Daoy (cell line): ENCODE results near the gene IL20RB. TPM values are rescaled to one million over a fixed set of nuclear protein-coding genes. Genes with fewer than 3 reads are reported as not detected.
"Not testable (repeated sequence)": the region's sequence is repeated elsewhere in the genome, so short reads cannot be mapped to it uniquely, and the experiment has no call there.

ENCODE experiments used
- DNase-seq: peaks from one replicate; pipeline ENCODE4 v3.0.0-alpha.2; 2015; ENCODE audit warnings: low read depth
- total RNA-seq: library from RNA; depleted of rRNA; stranded (reverse); fragments of >200 nt; shearing (Covaris generic); gene quantifications from 2 replicates; pipeline ENCODE4 v1.2.3, GENCODE V29; 2014

The IL20RB gene
- total RNA-seq, 1 experiment from 2014 or later: 1.5 TPM

- not testable (repeated sequence) for DNase-seq
Measured at GRCh38 chr3:136987398-136987980, 29.7 kb downstream of the IL20RB start.

DNA sequence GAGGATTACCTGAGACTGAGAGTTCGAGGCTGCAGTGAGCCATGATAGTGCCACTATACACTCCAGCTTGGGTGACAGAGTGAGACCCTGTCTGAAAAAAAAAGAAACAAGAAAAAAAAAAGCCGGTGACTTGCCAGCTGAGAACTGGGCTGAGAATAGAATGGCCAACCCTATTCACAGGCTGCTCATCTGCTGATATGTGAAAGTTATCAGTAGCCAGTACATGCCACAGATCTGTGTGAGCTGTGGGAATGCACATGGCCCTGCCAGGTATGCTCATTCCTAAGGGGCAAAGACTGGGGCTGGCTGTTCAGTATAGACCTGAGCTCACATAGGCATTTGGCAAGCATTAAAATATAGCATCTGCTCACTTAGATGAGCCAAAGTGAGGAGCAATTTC, 30.9 kb downstream of the IL20RB start:
- no peak for DNase-seq

DNA sequence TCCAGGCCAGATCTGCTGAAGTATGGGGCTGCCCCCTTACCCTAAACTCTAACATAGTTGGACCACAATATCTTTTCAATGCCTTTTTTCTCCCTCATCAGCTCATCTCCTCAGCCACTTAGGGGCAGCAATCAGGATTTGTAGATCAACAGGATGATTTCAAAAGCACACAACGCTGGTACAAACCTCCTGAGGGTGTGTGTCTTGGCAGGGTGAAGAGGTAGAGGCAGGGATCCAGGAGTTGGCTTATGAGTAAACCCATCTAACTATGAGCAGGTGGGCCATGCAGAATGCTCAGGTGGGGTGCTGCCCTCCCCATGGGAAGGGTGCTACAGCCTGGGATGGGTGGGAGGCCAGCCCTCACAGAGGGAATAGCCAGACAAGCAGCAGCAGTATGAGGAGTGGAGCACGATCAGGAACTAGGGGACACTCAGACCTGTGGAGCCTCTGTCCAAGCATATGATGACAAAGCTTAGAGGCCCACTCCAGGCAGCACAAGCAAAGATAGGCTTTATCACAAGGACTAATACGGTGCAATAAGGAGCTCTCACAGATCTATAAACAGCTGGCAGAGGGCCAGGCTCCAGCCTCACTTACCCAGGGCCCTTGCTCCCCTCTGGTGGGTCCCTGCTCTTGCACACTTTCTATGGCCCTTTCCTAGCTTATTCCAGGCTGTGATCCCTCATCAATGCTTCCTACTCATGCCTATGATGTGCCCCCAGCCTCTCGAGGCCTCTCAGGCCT, 32.2 kb downstream of the IL20RB start:
- no peak for DNase-seq

DNA sequence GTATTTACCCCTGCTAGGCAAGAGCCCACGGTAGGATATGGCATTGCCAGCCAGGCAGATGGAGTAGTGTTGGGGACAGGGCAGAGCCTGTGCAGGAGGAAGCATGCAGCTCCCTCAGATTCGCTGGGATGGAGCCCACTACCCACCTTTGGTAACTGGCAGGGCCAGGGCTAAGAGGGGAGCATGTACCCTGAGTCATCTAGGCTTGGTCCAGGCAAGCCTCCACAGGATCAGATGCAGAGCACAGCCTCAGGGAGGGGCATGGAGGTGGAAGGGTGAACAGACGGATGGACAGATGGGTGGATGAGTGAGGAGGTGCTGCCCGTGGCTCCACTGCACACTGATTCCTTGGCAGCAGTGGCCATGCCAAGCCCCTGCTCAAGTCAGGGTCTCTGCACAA, 33.0 kb downstream of the IL20RB start:
- DNase-seq: no peak

DNA sequence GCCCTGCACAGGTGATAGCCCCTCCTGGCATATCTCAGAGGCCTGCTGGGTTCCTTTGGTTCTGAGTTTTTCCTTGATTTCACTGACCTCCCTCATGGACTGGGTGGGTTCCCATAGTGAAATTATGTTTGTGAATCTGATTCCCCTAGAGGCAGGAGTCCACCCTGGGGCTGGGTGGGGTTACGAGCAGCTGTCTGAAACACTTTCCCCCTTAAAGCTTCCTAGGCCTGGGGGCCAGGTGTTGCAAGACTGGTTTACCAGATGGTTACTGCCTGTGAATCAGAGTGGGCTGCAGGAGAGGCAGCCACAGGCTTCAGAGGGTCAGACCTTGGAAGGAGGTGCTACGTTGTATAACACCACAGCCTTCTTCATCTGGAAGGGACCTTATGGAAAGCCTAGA, 34.3 kb downstream of the IL20RB start:
- DNase-seq: no peak

GRCh38 chr3:136994772-136995516, 37.2 kb downstream of the IL20RB start:
- peak; percentile 84 for DNase-seq

- DNase-seq: no peak
Measured at GRCh38 chr3:136995652-136996051, 37.9 kb downstream of the IL20RB start.

DNA sequence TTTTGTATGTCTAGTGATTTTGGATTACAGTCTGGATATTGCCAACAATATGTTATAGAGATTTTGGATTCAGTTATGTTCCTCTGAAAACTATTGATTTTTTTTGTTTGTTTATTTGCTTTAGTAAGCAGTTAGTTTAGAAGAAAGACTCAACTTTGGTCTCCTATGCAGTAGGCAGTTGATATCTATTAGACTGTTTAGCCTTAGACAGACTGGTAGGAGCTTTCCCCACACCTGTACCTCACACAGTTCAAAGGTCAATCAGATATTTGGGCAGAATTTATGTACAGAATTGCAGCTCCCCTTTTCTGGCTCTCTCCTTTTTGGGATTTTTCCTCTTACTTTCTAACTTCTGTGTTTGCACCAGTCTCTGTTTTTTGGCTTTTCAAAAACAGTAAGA, 42.3 kb downstream of the IL20RB start:
- no peak for DNase-seq

DNA sequence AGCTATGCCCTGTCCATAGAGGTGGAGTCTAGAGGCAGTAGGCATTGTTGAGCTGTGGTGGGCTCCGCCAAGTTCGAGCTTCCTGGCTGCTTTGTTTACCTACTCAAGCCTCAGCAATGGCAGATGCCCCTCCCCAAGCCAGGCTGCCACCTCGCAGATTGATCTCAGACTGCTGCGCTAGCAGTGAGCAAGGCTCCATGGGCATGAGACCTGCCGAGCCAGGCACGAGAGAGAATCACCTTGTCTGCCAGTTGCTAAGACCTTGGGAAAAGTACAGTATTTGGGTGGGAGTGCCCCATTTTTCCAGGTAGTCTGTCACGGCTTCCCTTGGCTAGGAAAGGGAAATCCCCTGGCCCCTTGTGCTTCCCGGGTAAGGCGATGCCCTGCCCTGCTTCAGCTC, 49.6 kb downstream of the IL20RB start:
- not testable (repeated sequence) for DNase-seq

DNA sequence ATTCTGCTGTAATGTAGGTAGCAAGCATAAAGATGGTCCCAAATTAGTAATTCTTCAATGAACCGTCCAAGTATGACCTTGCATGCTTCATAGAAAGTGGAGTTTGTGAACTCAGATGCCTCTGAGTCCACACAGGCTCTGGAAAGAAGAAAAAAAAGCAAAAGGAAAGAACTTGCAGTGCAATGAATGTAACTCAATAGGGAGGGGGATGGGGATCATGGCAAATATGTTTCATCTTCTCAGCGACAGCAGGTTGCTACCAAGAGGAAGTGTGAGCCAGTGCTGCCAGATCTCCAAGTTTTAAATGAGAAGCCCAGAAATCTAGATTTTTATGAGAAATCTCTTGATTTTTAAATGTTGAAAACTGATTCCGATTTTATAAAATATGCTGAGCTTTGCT, 50.3 kb downstream of the IL20RB start:
- DNase-seq: no peak

DNA sequence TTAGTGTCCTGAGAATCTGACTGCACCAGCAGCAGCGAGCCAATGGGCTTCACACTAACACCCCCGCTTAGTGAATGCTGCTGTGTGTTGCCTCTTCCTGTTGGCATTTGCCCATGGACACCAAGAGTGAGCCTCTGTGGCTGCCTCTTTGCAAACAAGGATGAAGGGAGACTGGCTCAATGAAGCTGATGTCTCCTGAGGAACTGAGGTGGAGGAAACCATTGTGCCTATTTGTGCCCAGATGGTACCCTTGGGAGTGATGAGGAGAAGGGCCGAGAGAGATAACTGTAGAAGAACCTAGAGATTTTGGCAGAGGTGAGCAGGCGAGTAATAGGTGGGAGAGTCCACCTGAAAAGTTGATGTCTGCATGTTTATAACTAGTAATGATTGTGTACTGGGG, 51.2 kb downstream of the IL20RB start:
- no peak for DNase-seq

- DNase-seq: no peak
Measured at GRCh38 chr3:137010137-137010536, 52.4 kb downstream of the IL20RB start.

DNA sequence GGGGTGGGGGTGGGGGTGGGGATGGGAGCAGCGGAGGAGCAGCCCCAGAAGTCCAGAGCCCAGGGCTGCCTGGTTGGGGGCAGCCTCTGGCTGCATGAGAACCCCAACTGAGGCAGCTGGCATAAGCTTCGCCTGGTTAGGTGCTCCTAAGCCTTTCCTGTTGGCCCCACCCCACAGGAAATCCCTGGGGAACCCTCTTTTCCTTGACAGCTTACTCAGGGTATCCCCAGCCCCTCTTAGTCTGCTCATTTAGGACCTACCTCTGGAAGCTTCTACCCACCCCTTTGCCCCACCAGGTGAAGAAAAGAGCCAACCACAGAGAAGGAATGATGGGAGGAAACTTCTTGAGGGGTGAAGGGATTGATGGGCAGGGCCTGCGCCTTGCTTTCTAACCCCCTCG, 53.4 kb downstream of the IL20RB start:
- DNase-seq: no peak

DNA sequence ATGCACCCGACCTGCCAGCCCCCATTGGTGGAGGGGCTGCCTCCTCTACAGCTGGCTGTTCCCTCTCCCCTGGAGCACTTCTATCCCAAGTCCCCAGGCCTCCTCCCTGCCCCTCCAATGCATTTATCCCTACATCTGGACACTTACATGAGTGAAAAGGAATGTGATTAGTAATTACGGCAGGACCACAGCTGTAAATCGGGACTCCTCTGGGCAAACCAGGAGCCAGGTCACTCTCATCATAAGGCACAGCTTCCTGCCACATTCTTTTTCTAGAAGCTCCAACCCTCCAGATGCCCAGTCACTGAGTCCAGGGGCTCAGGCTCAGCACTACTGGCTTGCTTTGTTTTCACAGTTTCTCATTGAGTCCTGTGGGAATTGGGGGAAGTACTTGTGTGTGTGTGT, 54.3 kb downstream of the IL20RB start:
- peak; percentile 48 for DNase-seq

- peak; percentile 88 for DNase-seq
Measured at GRCh38 chr3:137013951-137014688, 56.3 kb downstream of the IL20RB start.

DNA sequence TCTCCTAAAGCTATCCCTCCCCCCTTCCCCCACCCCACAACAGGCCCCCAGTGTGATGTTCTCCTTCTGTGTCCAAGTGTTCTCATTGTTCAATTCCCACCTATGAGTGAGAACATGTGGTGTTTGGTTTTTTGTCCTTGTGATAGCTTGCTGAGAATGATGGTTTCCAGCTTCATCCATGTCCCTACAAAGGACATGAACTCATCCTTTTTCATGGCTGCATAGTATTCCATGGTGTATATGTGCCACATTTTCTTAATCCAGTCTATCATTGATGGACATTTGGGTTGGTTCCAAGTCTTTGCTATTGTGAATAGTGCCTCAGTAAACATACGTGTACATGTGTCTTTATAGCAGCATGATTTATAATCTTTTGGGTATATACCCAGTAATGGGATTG, 59.5 kb downstream of the IL20RB start:
- DNase-seq: not testable (repeated sequence)

DNA sequence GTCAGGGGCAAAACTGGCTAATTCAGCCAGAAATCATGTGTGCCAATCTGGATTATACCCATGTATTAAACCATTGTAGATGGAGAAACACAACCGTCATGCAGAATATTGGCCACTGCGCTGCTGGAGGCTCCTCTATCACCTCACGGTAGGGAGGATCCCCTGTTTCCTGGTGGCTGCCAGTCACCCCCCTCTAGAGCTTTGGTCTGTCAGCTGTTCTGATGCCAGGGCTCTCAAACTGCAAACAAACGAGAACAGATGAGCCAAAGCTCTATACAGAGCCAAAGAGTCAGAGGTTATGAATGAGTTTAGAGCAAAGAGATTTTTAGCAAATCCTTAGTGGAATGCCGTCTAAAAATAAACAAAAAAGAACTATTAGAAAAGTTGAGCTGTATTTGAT, 62.5 kb downstream of the IL20RB start:
- DNase-seq: no peak

DNA sequence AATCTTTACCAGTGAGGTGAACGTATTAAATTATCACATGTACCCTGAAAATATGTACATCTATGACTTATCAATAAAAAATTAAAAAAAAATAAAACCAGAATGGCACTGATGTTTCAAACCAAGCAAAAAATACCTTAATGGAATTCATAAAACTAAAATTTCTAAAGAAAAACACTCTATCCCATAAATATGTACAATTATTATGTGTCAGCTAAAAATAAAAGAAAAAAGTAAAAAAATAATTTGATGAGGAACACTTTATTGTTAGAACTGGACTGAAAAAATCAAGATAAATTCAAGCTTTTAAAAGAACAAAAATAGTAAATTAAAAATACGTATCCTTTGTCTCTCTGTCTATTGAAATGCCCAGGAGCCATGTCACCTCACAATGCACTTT, 63.1 kb downstream of the IL20RB start:
- no peak for DNase-seq

GRCh38 chr3:137024348-137024747, 66.6 kb downstream of the IL20RB start:
- DNase-seq: no peak

DNA sequence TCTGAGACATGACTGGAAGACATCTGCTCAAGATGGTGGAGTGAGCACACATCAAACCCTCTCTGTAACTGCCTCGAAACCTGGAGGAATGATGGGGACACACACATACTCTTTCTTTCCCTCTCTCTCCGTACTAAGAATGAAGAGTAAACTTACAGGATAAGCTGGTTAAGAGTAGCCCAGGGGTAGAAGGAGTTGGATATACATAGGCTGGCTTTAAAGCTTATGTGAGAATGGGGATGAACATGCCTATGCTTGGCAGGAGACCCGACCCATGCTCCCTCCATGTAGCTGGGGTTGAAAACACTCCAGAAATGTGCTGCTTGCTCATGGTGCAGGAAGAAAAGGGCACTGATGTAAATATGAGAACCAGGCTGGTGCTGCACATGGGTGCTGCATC, 68.9 kb downstream of the IL20RB start:
- no peak for DNase-seq

- peak; percentile 81 for DNase-seq
Measured at GRCh38 chr3:137032465-137033120, 74.8 kb downstream of the IL20RB start.

DNA sequence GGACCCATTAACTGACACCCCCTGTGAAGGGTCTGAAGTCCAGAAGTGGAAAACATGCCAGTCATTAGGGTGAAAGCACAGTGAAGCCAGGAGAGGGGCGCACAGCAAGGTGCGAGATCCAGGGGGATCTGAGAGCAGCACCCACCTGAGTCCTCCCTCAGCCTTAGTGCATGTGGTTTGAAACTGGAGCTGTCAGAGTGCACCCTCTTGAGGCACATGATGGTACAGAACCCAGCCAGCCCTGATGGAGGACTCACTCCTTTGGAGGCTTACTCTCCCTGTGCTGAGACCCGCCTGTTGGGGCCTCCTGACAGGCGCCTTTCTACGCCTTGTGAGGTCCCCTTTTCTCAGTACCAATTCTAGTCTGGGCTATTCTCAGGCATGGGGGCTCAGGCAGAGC, 77.8 kb downstream of the IL20RB start:
- peak; percentile 35 for DNase-seq
